Lower leg skin (tissue), 4 donors: ENCODE data around the gene KLK8. TPM values are rescaled to one million over a fixed set of nuclear protein-coding genes. Genes with fewer than 3 reads are reported as not detected.

Experiments used
- DNase-seq, 2 donors: peaks; one replicate each; pipeline ENCODE4 v3.0.0-alpha.2; 2019; ENCODE audit warnings: low spot score in 2 of 2
- H3K4me3 ChIP-seq: fragments of 200-600 bp; sonication (generic); 2 replicates; pipeline ENCODE4 v1.5.1; 2017; ENCODE audit warnings: mild to moderate bottlenecking, low read depth; ENCODE audit not compliant: poor library complexity, severe bottlenecking
- CTCF ChIP-seq, 3 donors: fragments of 450-650 bp; IDR thresholded peaks; one replicate each; pipeline ENCODE4 v1.5.1; 2016; ENCODE audit warnings: antibody characterized with exemption in 3 of 3, mild to moderate bottlenecking in 3 of 3, moderate library complexity in 2 of 3
- POLR2A ChIP-seq, 2 donors: fragments of 450-650 bp; IDR thresholded peaks; one replicate each; pipeline ENCODE4 v1.6.1; 2016 to 2017; ENCODE audit warnings: antibody characterized with exemption in 2 of 2, mild to moderate bottlenecking in 1 of 2, moderate library complexity in 1 of 2
- WGBS, 2 donors: methylation state at CpG; one replicate each; pipeline ENCODE4 v1.1.5; 2018; 5-methylcytosine and 5-hydroxymethylcytosine counted together
- intact Hi-C: fragments of 100-400 bp; cut with DNase I; formaldehyde crosslinking; loops from one replicate; pipeline ENCODE4 v1.15.0; 2023; ENCODE audit warnings: low total_unique reads
- total RNA-seq, 4 donors: library from RNA; depleted of rRNA; stranded (reverse); fragments of >200 nt; gene quantifications; one replicate each; pipeline ENCODE4 v1.1.0, GENCODE V29; 2016

The KLK8 gene
- total RNA-seq, 4 donors from 2014 or later, result 67.1 to 117 (median 106) TPM

DNA sequence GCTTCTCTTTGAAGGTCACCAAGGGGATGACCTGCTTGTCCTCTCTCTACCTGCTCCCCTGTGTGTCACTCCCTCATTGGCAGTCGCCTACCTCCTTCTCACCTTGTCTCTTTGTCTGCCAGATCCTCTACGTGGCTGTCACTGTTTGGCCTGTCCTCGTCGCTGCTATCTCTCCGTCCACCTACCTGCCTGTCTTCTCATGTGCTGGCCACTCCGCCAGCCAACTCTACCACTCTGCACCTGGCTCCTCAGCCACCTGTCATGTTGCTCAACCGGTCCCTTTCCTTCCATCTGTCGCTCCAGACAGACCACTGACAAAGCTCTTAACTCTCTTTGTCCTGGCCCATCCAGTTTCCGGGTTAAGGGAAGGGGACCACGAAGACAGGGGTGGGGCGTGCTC, 33.3 kb upstream of the KLK8 start, which contains the start of gene KLK12:
Gene KLK12, minus strand, starts transcription at position 299 of the 400 bp plus-strand sequence. CDS start 381 bp downstream, outside the sequence.
- TF ChIP-seq POLR2A (IDR thresholded peaks at IDR 0.05) (no peak), CTCF (IDR thresholded peaks at IDR 0.05) (no peak)
- intact Hi-C loops, result no loop called here
- WGBS, 2 donors, result 53 to 56% methylated on average over 11 of the region's 11 CpGs
- no peak within 1 kb of the TSS for H3K4me3 ChIP-seq
- DNase-seq, result no peak

- no peak for DNase-seq
- TF ChIP-seq CTCF (IDR thresholded peaks at IDR 0.05) (no peak), POLR2A (IDR thresholded peaks at IDR 0.05) (no peak)
- WGBS, 2 donors, result 90 to 92% methylated on average over 11 to 28 of the region's 28 CpGs
- H3K4me3 ChIP-seq, result no peak overlapping the region
- intact Hi-C loops, result no loop called here
These were observed 30.4 kb upstream of the KLK8 start for GRCh38 chr19:51031880-51032225.

DNA sequence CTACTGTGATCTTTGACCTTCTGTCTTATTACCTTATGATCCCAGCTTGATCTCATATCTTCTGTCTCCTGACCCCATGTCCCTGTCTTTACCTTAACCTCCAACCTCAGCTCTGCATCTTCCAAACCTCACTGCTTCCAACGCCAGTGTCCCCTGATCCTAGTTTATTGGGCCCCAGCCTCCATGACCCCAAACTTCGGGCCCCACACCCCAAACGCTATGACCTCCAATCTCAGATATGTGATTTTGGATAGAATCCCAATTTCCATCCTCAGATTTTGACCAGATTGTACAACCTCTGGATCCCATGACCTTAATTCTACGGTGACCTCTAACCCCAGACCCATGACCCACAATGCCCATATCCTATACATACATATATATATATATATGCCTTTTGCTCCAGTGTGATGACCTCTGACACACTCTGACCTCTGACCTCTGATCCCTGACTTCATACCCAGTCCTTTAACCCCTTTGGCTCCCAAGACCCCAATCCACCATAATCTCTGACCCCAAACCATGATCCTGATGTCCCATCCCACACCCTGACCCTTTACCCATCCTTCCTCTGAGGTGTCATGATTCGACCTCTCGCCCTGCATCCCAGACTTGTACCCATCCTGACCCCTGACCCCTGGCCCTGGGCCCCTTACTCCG, 29.9 kb upstream of the KLK8 start:
- 82 to 89% methylated on average over 7 of the region's 7 CpGs for WGBS, 2 donors
- TF ChIP-seq CTCF (IDR thresholded peaks at IDR 0.05), result no peak
- no peak for TF ChIP-seq POLR2A (IDR thresholded peaks at IDR 0.05)
- no peak overlapping the region for H3K4me3 ChIP-seq
- DNase-seq, result no peak
- intact Hi-C loops, result no loop called here

DNA sequence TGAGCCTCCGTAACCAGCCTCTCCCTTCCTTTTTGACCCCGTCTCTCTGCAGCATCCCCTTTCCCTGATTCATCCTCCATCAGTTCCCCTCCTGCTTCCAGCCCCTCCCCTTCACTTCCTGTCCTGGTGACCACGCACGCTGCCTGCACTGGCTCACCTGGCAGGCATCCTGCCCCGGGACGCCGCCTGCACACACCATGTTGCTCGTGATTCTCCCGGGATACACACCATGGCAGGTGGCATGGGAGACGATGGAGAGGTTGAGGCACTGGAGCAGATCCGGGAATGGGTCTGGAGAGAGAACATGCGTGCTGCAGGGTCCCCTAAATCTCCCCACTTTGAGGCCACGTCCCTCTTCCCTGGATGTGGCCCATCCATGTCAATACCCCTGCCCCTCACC, 29.2 kb upstream of the KLK8 start:
- no peak for DNase-seq
- no peak overlapping the region for H3K4me3 ChIP-seq
- TF ChIP-seq CTCF (IDR thresholded peaks at IDR 0.05), result no peak
- TF ChIP-seq POLR2A (IDR thresholded peaks at IDR 0.05), result no peak
- WGBS, 2 donors, result 76 to 83% methylated on average over 13 of the region's 13 CpGs
- intact Hi-C loops, result no loop called here

DNA sequence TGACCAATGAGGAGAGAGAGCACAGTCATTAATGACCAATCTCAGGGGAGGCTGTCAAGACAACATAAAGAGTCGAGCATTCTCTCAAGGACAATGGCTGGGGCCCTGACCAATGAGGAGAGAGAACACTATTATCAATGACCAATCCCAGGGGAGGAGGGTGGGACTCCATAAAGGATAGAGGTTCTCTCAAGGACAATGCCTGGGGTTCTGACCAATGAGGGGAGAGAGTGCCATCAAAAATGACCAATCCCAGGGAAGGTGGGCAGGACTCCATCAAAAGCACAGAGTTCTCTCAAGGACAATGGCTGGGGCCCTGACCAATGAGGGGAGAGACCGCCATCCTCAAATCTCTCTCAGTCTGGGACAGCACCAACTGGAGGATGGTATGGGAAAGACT, 28.3 kb upstream of the KLK8 start:
- TF ChIP-seq POLR2A (IDR thresholded peaks at IDR 0.05) (no peak), CTCF (IDR thresholded peaks at IDR 0.05) (no peak)
- WGBS, 2 donors, result 83 to 93% methylated on average over 2 of the region's 2 CpGs
- intact Hi-C loops, result no loop called here
- DNase-seq, result no peak
- no peak overlapping the region for H3K4me3 ChIP-seq

DNA sequence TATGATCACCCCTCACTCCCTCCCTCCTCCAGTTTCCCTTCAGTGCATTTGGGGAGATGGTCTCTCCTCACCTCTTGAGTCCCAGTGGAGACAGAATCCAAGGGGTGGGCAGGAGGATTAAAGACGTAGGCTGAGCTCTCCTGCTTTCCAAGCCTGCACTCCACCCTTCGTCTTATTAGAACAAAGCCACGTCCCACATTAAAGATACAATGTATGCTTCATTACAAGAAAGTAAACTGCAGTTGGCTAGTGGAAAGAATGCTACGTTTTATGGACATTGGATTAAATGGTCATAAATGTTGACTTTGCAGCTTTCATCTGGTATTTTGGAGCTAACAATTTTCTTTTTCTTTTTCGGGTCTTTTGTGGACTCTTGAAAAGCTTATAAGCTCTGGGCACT, 26.5 kb upstream of the KLK8 start:
- intact Hi-C loops, result no loop called here
- TF ChIP-seq POLR2A (IDR thresholded peaks at IDR 0.05), result no peak
- no peak for TF ChIP-seq CTCF (IDR thresholded peaks at IDR 0.05)
- WGBS, 2 donors, result 34 to 39% methylated on average over 5 of the region's 5 CpGs
- no peak for DNase-seq
- no peak overlapping the region for H3K4me3 ChIP-seq
